Body of pancreas (tissue), 4 donors: ENCODE results near the gene CCL18. TPM values are rescaled to one million over a fixed set of nuclear protein-coding genes. Genes with fewer than 3 reads are reported as not detected.
A peak's percentile ranks its signal among the peaks of the same experiment; 100 is the strongest.
"Not testable (repeated sequence)": the region's sequence is repeated elsewhere in the genome, so short reads cannot be mapped to it uniquely, and the experiment has no call there.

Experiments used
- ATAC-seq: fragments of 150-250 bp; one replicate; pipeline ENCODE4 v1.9.1; 2016
- DNase-seq, 4 donors: peaks; one replicate each; pipeline ENCODE4 v3.0.0-alpha.2; 2019
- H3K27ac ChIP-seq, 4 donors: fragments of 200-600 bp; sonication (generic); 1 replicate in 3 of 4; 2 replicates in 1 of 4; pipeline versions ENCODE4 v1.5.1 to v1.6.1; 2016 to 2019; ENCODE audit warnings: mild to moderate bottlenecking in 1 of 4, mixed read lengths in 1 of 4, moderate library complexity in 1 of 4
- H3K27me3 ChIP-seq, 2 donors: fragments of 200-600 bp; sonication (generic); one replicate each; pipeline ENCODE4 v1.6.0; 2016; ENCODE audit warnings: mild to moderate bottlenecking in 1 of 2
- H3K36me3 ChIP-seq, 2 donors: fragments of 200-600 bp; sonication (generic); replicated peaks in 1 of 2; 2 replicates each; pipeline ENCODE4 v1.5.1; 2016; ENCODE audit warnings: low read depth in 2 of 2; ENCODE audit not compliant: insufficient read depth in 1 of 2
- H3K4me1 ChIP-seq: fragments of 200-600 bp; sonication (generic); one replicate; pipeline ENCODE4 v1.6.0; 2016
- H3K4me3 ChIP-seq, 2 donors: fragments of 200-600 bp; sonication (generic); 1 replicate in 1 of 2; 2 replicates in 1 of 2; pipeline ENCODE4 v1.5.1; 2016 to 2019
- H3K9me3 ChIP-seq, 3 donors: fragments of 200-600 bp; sonication (generic); 1 replicate in 2 of 3; 2 replicates in 1 of 3; pipeline ENCODE4 v1.5.1; 2016
- POLR2A ChIP-seq, 3 donors: fragments of 450-650 bp; IDR thresholded peaks; one replicate each; pipeline ENCODE4 v1.6.1; 2016; ENCODE audit warnings: antibody characterized with exemption in 3 of 3, mild to moderate bottlenecking in 2 of 3
- WGBS, 2 donors: methylation state at CpG; one replicate each; pipeline ENCODE4 v1.1.5; 2017; 5-methylcytosine and 5-hydroxymethylcytosine counted together
- intact Hi-C: fragments of 100-400 bp; cut with DNase I; formaldehyde crosslinking; loops from one replicate; pipeline ENCODE4 v1.15.1; 2023
- total RNA-seq, 2 donors: library from RNA; depleted of rRNA; stranded (reverse); fragments of >200 nt; gene quantifications; one replicate each; pipeline ENCODE4 v1.1.0, GENCODE V29; 2016
- TF ChIP-seq, protein P1 (sequence below), 7 experiments: fragments of 450-650 bp in 4 of 7; fragments of 200-600 bp in 3 of 7; sonication (generic) in 3 of 7; IDR thresholded peaks; one replicate each; pipeline ENCODE4 v1.5.1; 2016 to 2019; ENCODE audit warnings: antibody characterized with exemption in 7 of 7

CCL18 gene
- total RNA-seq, 2 donors from 2014 or later: not detected

- Histone ChIP-seq H3K4me3 (no peak overlapping the region), H3K9me3 (no peaks in the 10 kb centered on the region), H3K36me3 (no peaks in the 10 kb centered on the region), H3K27me3 (no peaks in the 10 kb centered on the region), H3K27ac (no peak overlapping the region), H3K4me1 (no peaks in the 10 kb centered on the region)
- ATAC-seq (no peak), DNase-seq (no peak)
- no peak for TF ChIP-seq POLR2A (IDR thresholded peaks at IDR 0.05)
- TF ChIP-seq, protein P1, sequence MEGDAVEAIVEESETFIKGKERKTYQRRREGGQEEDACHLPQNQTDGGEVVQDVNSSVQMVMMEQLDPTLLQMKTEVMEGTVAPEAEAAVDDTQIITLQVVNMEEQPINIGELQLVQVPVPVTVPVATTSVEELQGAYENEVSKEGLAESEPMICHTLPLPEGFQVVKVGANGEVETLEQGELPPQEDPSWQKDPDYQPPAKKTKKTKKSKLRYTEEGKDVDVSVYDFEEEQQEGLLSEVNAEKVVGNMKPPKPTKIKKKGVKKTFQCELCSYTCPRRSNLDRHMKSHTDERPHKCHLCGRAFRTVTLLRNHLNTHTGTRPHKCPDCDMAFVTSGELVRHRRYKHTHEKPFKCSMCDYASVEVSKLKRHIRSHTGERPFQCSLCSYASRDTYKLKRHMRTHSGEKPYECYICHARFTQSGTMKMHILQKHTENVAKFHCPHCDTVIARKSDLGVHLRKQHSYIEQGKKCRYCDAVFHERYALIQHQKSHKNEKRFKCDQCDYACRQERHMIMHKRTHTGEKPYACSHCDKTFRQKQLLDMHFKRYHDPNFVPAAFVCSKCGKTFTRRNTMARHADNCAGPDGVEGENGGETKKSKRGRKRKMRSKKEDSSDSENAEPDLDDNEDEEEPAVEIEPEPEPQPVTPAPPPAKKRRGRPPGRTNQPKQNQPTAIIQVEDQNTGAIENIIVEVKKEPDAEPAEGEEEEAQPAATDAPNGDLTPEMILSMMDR (IDR thresholded peaks at IDR 0.05): no peak
- intact Hi-C loops: no loop called here
- 66 to 71% methylated on average over 12 of the region's 14 CpGs for WGBS, 2 donors
Measured at GRCh38 chr17:36088670-36089338, 24.7 kb downstream of the CCL18 start.

- Histone ChIP-seq H3K4me1 (no peaks in the 10 kb centered on the region), H3K9me3 (no peaks in the 10 kb centered on the region), H3K4me3 (no peak overlapping the region), H3K36me3 (no peaks in the 10 kb centered on the region), H3K27me3 (no peaks in the 10 kb centered on the region), H3K27ac (no peak overlapping the region)
- intact Hi-C loops: no loop called here
- DNase-seq: no peak
- ATAC-seq: no peak
- TF ChIP-seq, protein P1 (IDR thresholded peaks at IDR 0.05): no peak
- TF ChIP-seq POLR2A (IDR thresholded peaks at IDR 0.05): no peak
- WGBS, 2 donors: 41 to 48% methylated on average over 4 of the region's 4 CpGs
Measured at GRCh38 chr17:36089339-36089865, 25.3 kb downstream of the CCL18 start.

DNA sequence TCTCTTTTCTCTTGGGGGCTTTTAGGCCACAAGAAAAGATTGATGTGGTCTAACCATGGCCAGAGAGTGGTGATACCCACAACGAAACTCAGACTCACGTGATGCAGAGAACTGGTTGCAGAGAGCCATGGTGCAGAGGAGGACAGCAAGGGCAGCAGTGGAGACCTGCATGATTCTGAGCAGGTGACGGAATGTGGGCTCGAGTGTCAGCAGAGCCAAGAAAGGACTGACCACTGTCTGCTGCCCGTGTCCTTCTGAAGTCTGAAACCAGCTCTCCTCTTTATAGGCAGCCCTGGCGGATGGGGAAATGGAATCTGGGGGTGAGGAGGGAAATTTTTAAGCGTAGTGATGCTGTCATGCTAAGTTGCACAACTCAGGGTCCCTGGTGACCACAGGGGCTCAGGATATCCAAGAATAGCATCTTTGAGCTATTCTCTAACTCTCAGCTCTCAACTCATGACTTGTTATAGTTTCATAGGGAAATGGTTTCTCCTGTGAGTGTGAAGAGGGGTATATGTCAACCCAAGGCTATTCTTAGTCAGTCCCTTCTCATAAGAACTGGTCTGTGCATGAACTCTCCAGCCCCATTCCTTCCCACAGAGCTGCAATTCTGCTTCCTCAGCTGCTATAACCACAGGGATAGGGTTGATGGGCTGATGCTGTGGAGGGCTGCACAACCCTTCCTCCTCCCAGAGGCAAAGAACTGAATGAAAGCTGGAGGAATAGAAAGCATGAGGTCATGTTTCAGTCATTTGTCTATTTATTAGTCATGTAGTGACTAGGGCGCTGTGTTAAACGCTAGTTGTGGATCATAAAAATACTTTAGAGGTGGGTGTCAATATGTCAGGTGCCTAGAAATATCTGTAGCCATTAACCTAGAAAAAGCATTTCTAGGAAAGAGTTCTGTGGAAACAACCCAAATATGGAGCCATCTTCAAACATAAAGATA lies 26.1 kb downstream of the CCL18 start, which contains the start of gene CCL3:
CCL3 (minus strand) TSS at position 256 of the 949 bp plus-strand sequence; CDS start at position 171, 85 bp downstream.
- TF ChIP-seq, protein P1 (IDR thresholded peaks at IDR 0.05): no peak
- TF ChIP-seq POLR2A (IDR thresholded peaks at IDR 0.05): peak in 2 of 3 donors; percentile 35 to 57
- ATAC-seq (no peak), DNase-seq (peak in 2 of 4 donors; percentile 12 to 61)
- H3K9me3 ChIP-seq: no peaks in the 10 kb centered on the region
- no peaks in the 10 kb centered on the region for H3K4me1 ChIP-seq
- H3K27me3 ChIP-seq: no peaks in the 10 kb centered on the region
- intact Hi-C loops: no loop called here
- no peaks in the 10 kb centered on the region for H3K36me3 ChIP-seq
- no peak within 1 kb of the TSS for H3K4me3 ChIP-seq
- 44 to 58% methylated on average over 9 of the region's 9 CpGs for WGBS, 2 donors
- no peak within 1 kb of the TSS for H3K27ac ChIP-seq

DNA sequence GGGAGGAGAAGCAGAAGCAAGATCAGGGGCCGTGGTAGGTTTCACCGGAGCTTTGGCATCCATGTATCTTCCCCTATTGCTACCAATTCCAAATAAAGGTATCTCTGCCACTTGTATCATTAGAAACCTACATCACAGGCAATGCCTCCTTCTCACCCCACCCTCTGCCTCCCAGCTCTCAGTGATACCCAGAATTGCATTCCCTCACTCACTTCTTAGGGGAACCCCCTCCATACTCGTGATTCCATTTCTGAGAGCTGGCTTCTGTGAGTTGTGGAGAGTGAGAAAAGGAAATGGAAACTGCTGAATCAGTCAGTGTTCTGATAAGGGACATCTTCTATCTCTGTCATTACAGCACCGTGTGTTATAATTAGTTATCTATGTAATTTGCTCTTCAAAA lies 28.2 kb downstream of the CCL18 start:
- WGBS, 2 donors: 47 to 52% methylated on average over 4 of the region's 4 CpGs
- DNase-seq (no peak), ATAC-seq (no peak)
- H3K36me3 ChIP-seq: no peaks in the 10 kb centered on the region
- no peak overlapping the region for H3K4me3 ChIP-seq
- no peaks in the 10 kb centered on the region for H3K27me3 ChIP-seq
- no peaks in the 10 kb centered on the region for H3K4me1 ChIP-seq
- intact Hi-C loops: no loop called here
- no peak for TF ChIP-seq POLR2A (IDR thresholded peaks at IDR 0.05)
- TF ChIP-seq, protein P1 (IDR thresholded peaks at IDR 0.05): no peak
- H3K27ac ChIP-seq: no peak overlapping the region
- no peaks in the 10 kb centered on the region for H3K9me3 ChIP-seq

- intact Hi-C loops, ATAC-seq, DNase-seq, H3K4me1 ChIP-seq, H3K9me3 ChIP-seq, H3K4me3 ChIP-seq, H3K27me3 ChIP-seq, H3K36me3 ChIP-seq, H3K27ac ChIP-seq: not testable (repeated sequence)
- WGBS, 2 donors: 65 to 66% methylated on average over 6 of the region's 6 CpGs
Measured at GRCh38 chr17:36092715-36093114, 28.6 kb downstream of the CCL18 start.
